PC-3 (cell line): Measurements from ENCODE around the gene DGKG. TPM values are rescaled to one million over a fixed set of nuclear protein-coding genes. Genes with fewer than 3 reads are reported as not detected.

Experiments used
- ATAC-seq: fragments of 200-7000 bp; cut with Tn5 transposase; 2 replicates; pipeline ENCODE4 v1.9.1; 2020; ENCODE audit warnings: mild to moderate bottlenecking, moderate library complexity
- BruUV-seq: library from RNA; stranded (reverse); fragments of 400-500 nt; replicated peaks from 2 replicates; lab custom pipeline; 2021; lab: Mats Ljungman, UMichigan
- CTCF ChIA-PET: fragments of 300-600 bp; sonication (Branson Sonifier 250); formaldehyde crosslinking; loops from one replicate; lab custom pipeline; 2022; ENCODE audit warnings: antibody characterized with exemption; lab: Charles Lee
- POLR2A ChIA-PET: fragments of 300-600 bp; sonication (Branson Sonifier 250); formaldehyde crosslinking; loops from one replicate; lab custom pipeline; 2022; ENCODE audit warnings: antibody characterized with exemption; ENCODE audit not compliant: unreplicated experiment; lab: Charles Lee
- DNase-seq: peaks from one replicate; pipeline ENCODE4 v3.0.0-alpha.2; 2015
- H2AFZ ChIP-seq: fragments of 300-600 bp; sonication (generic); 2 replicates; pipeline ENCODE4 v1.6.0; 2016; ENCODE audit warnings: antibody characterized with exemption, low read length
- H3F3A ChIP-seq: fragments of 300-600 bp; sonication (generic); one replicate; pipeline ENCODE4 v1.6.0; 2017; ENCODE audit warnings: antibody characterized with exemption, low read length, control low read depth, mild to moderate bottlenecking; ENCODE audit not compliant: unreplicated experiment
- H3K27ac ChIP-seq: fragments of 300-600 bp; sonication (generic); 2 replicates; pipeline ENCODE4 v1.5.1; 2016; ENCODE audit warnings: mild to moderate bottlenecking, low read length
- H3K27me3 ChIP-seq: fragments of 300-600 bp; sonication (generic); 2 replicates; pipeline ENCODE4 v1.6.1; 2016; ENCODE audit warnings: low read length, mixed read lengths
- H3K36me3 ChIP-seq: fragments of 300-600 bp; sonication (generic); 2 replicates; pipeline ENCODE4 v1.6.1; 2016; ENCODE audit warnings: low read depth, mixed run types, low read length, mixed read lengths
- H3K4me1 ChIP-seq: fragments of 300-600 bp; sonication (generic); 2 replicates; pipeline ENCODE4 v1.5.1; 2016; ENCODE audit warnings: low read length; ENCODE audit not compliant: insufficient read depth
- H3K4me2 ChIP-seq: fragments of 300-600 bp; sonication (generic); 2 replicates; pipeline ENCODE4 v1.6.0; 2016; ENCODE audit warnings: low read length
- H3K4me3 ChIP-seq: fragments of 300-600 bp; sonication (generic); 2 replicates; pipeline ENCODE4 v1.5.1; 2016; ENCODE audit warnings: mild to moderate bottlenecking, low read length, mixed read lengths
- H3K79me2 ChIP-seq: fragments of 300-600 bp; sonication (generic); 2 replicates; pipeline ENCODE4 v1.6.1; 2017; ENCODE audit warnings: low read length, mixed read lengths
- H3K9ac ChIP-seq: fragments of 300-600 bp; sonication (generic); 2 replicates; pipeline ENCODE4 v1.6.0; 2016; ENCODE audit warnings: mild to moderate bottlenecking, low read length
- H3K9me2 ChIP-seq: fragments of 300-600 bp; sonication (generic); replicated peaks from 2 replicates; pipeline ENCODE4 v1.6.1; 2016; ENCODE audit warnings: mixed run types, low read length, mixed read lengths
- H3K9me3 ChIP-seq: fragments of 300-600 bp; sonication (generic); 2 replicates; pipeline ENCODE4 v1.6.1; 2016; ENCODE audit warnings: low read length, mixed read lengths
- H4K20me1 ChIP-seq: fragments of 300-600 bp; sonication (generic); 2 replicates; pipeline ENCODE4 v1.6.1; 2016; ENCODE audit warnings: low read length, mixed read lengths
- CTCF ChIP-seq: fragments of 300-600 bp; sonication (generic); conservative IDR thresholded peaks from 2 replicates; pipeline ENCODE4 v1.5.1; 2017; ENCODE audit warnings: antibody characterized with exemption, low read depth, mild to moderate bottlenecking, low read length
- EZH2 ChIP-seq: fragments of 300-600 bp; sonication (generic); IDR thresholded peaks from one replicate; pipeline ENCODE4 v1.6.1; 2017; ENCODE audit warnings: antibody characterized with exemption, mild to moderate bottlenecking, low read length; ENCODE audit not compliant: unreplicated experiment
- EZH2phosphoT487 ChIP-seq: fragments of 300-600 bp; sonication (generic); IDR thresholded peaks from 2 replicates; pipeline ENCODE4 v1.6.1; 2018; ENCODE audit warnings: mild to moderate bottlenecking, antibody characterized with exemption, low read length, borderline replicate concordance
- intact Hi-C: fragments of 100-400 bp; cut with micrococcal nuclease; formaldehyde crosslinking; loops from 2 replicates; pipeline ENCODE4 v1.9.0; 2023
- total RNA-seq: library from RNA; depleted of rRNA; stranded (reverse); fragments of >200 nt; gene quantifications from 2 replicates; pipeline ENCODE4 v1.2.3, GENCODE V29; 2014

Gene DGKG
- total RNA-seq, 1 experiment from 2014 or later, result 2.7 TPM

DNA sequence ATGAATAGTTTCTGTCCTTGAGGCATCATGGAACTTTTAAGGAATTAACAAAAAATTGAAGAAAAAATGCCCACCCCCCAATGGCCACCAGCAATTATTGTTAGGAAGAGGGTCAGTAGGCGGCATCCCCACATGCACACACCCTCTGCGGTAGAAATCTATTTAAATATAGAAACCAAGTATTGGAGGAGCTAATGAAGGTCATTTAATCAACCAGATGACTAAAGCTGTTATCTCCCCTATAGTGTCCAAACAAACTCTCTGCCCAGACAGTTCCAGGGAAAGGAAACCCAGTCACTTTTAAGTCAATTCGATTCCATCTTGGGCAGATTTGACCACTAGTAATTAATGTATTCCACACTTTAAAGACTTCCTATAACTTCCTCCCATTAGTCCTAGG, 47.1 kb downstream of the DGKG start:
- Histone ChIP-seq H3K9me2 (no peaks in the 10 kb centered on the region), H3K9ac (no peak overlapping the region), H3K4me2 (no peak overlapping the region), H3K27ac (no peak overlapping the region), H3F3A (no peaks in the 10 kb centered on the region), H4K20me1 (no peaks in the 10 kb centered on the region), H2AFZ (no peak overlapping the region), H3K27me3 (peaks cover 8% of the 10 kb centered on the region; the same call in 1 of the 2 replicates), H3K36me3 (no peaks in the 10 kb centered on the region), H3K9me3 (no peaks in the 10 kb centered on the region), H3K4me1 (no peaks in the 10 kb centered on the region), H3K79me2 (no peaks in the 10 kb centered on the region), H3K4me3 (no peak overlapping the region)
- intact Hi-C loops, result no loop called here
- CTCF ChIA-PET, result no interaction called here
- POLR2A ChIA-PET, result no interaction called here
- DNase-seq (no peak), ATAC-seq (no peak)
- TF ChIP-seq EZH2phosphoT487 (no peak), CTCF (no peak), EZH2 (no peak)
- no TSS peak for BruUV-seq

- Histone ChIP-seq H3F3A (no peaks in the 10 kb centered on the region), H3K4me3 (no peak overlapping the region), H3K4me2 (no peak overlapping the region), H3K79me2 (no peaks in the 10 kb centered on the region), H3K9ac (no peak overlapping the region), H4K20me1 (no peaks in the 10 kb centered on the region), H3K9me2 (no peaks in the 10 kb centered on the region), H3K27me3 (peaks cover 8% of the 10 kb centered on the region; the same call in 1 of the 2 replicates), H3K4me1 (no peaks in the 10 kb centered on the region), H3K36me3 (no peaks in the 10 kb centered on the region), H2AFZ (no peak overlapping the region), H3K9me3 (no peaks in the 10 kb centered on the region), H3K27ac (no peak overlapping the region)
- BruUV-seq, result no TSS peak
- ATAC-seq, result no peak
- CTCF ChIA-PET, result no interaction called here
- no peak for TF ChIP-seq EZH2
- TF ChIP-seq EZH2phosphoT487, result no peak
- TF ChIP-seq CTCF, result no peak
- DNase-seq, result no peak
- intact Hi-C loops, result no loop called here
- POLR2A ChIA-PET, result no interaction called here
These were observed 50.6 kb downstream of the DGKG start for GRCh38 chr3:186311441-186311840.

DNA sequence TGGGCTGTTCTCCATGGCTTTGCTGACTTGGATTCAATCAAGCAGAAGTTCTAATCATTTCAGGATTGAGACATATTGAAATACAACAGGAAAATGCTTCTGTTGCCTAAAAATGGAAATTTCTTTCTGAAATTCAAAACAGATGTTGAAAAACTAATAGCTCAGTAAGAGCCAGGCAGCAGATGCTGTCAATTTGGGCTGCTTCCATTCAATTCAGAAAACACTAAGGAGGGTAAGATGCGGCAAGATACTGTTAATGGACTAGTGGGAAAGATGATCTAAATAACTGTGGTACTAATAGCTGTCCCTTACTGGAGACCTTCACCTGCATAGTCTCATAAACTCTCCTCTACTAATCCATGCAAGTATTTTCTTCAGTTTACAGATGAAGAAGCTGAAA, 53.5 kb downstream of the DGKG start:
- Histone ChIP-seq H3K27me3 (peaks cover 29% of the 10 kb centered on the region), H3K4me3 (no peak overlapping the region), H3K9ac (no peak overlapping the region), H3K9me3 (no peaks in the 10 kb centered on the region), H3K4me1 (no peaks in the 10 kb centered on the region), H3F3A (no peaks in the 10 kb centered on the region), H3K27ac (no peak overlapping the region), H3K36me3 (no peaks in the 10 kb centered on the region), H4K20me1 (no peaks in the 10 kb centered on the region), H2AFZ (no peak overlapping the region), H3K79me2 (no peaks in the 10 kb centered on the region), H3K4me2 (no peak overlapping the region), H3K9me2 (no peaks in the 10 kb centered on the region)
- TF ChIP-seq EZH2, result no peak
- TF ChIP-seq CTCF, result no peak
- no peak for TF ChIP-seq EZH2phosphoT487
- ChIA-PET CTCF (no interaction called here), POLR2A (no interaction called here)
- DNase-seq, result no peak
- ATAC-seq, result no peak
- intact Hi-C loops, result no loop called here
- BruUV-seq, result no TSS peak
